SK-N-SH treated with all-trans-retinoic acid at 6 μM for 48 hours (cell line): ENCODE data around the gene ADGRB2.

Experiments
- ARNTL ChIP-seq: fragments of 450-650 bp; formaldehyde crosslinking; IDR thresholded peaks from 2 replicates; pipeline ENCODE4 v1.5.0; 2020; ENCODE audit warnings: low read depth, mild to moderate bottlenecking, moderate library complexity, borderline replicate concordance
- ISL1 ChIP-seq: fragments of 250-450 bp; sonication (Bioruptor Pico); IDR thresholded peaks from 2 replicates; pipeline ENCODE4 v2.1.2; 2022; ENCODE audit warnings: mild to moderate bottlenecking, moderate library complexity
- PATZ1 ChIP-seq: fragments of 250-450 bp; sonication (Bioruptor Pico); IDR thresholded peaks from 2 replicates; pipeline ENCODE4 v1.8.0; 2020; ENCODE audit warnings: mild to moderate bottlenecking, moderate library complexity, borderline replicate concordance
- POU6F1 ChIP-seq: fragments of 250-450 bp; sonication (Bioruptor Pico); IDR thresholded peaks from 2 replicates; pipeline ENCODE4 v1.8.0; 2021; ENCODE audit warnings: low read depth, mild to moderate bottlenecking, moderate library complexity, borderline replicate concordance
- PPARA ChIP-seq: fragments of 250-450 bp; sonication (Bioruptor Pico); IDR thresholded peaks from 2 replicates; pipeline ENCODE4 v1.5.0; 2020; ENCODE audit warnings: mild to moderate bottlenecking, borderline replicate concordance
- SNAI2 ChIP-seq: fragments of 250-450 bp; sonication (Bioruptor Pico); IDR thresholded peaks from 2 replicates; pipeline ENCODE4 v1.5.0; 2020; ENCODE audit warnings: mild to moderate bottlenecking, moderate library complexity
- TCF4 ChIP-seq: fragments of 250-450 bp; sonication (Bioruptor Pico); IDR thresholded peaks from 2 replicates; pipeline ENCODE4 v1.8.0; 2021; ENCODE audit warnings: mild to moderate bottlenecking, moderate library complexity, borderline replicate concordance
- TSHZ2 ChIP-seq: fragments of 250-450 bp; sonication (Bioruptor Pico); IDR thresholded peaks from 2 replicates; pipeline ENCODE4 v1.5.0; 2020; ENCODE audit warnings: mild to moderate bottlenecking, moderate library complexity
- ZFP3 ChIP-seq: fragments of 250-450 bp; sonication (Bioruptor Pico); IDR thresholded peaks from 2 replicates; pipeline ENCODE4 v1.5.0; 2020; ENCODE audit warnings: mild to moderate bottlenecking, moderate library complexity
- ZFP30 ChIP-seq: fragments of 450-650 bp; formaldehyde crosslinking; IDR thresholded peaks from 2 replicates; pipeline ENCODE4 v1.5.0; 2022; ENCODE audit warnings: mild to moderate bottlenecking, moderate library complexity
- ZNF565 ChIP-seq: fragments of 450-650 bp; formaldehyde crosslinking; conservative IDR thresholded peaks from 2 replicates; pipeline ENCODE4 v1.5.0; 2020; ENCODE audit warnings: low read depth, mild to moderate bottlenecking, moderate library complexity
- ZNF70 ChIP-seq: fragments of 450-650 bp; formaldehyde crosslinking; IDR thresholded peaks from 2 replicates; pipeline ENCODE4 v1.5.0; 2020; ENCODE audit warnings: mild to moderate bottlenecking, moderate library complexity

GRCh38 chr1:31712630-31713029, 51.5 kb downstream of the ADGRB2 start:
- TF ChIP-seq ARNTL (CRISPR knock-in tag) (no peak), TCF4 (no peak), TSHZ2 (CRISPR knock-in tag) (no peak), ZNF565 (CRISPR knock-in tag) (no peak), SNAI2 (CRISPR knock-in tag) (no peak), PPARA (CRISPR knock-in tag) (no peak), PATZ1 (CRISPR knock-in tag) (no peak), ZFP30 (CRISPR knock-in tag) (no peak), ZFP3 (CRISPR knock-in tag) (no peak), ZNF70 (CRISPR knock-in tag) (no peak), POU6F1 (no peak), ISL1 (no peak)
